Activated CD8-positive, alpha-beta memory T cell treated with anti-CD3 and anti-CD28 coated beads, Interleukin-2, amount 50 U/mL, for 48 hours (primary cell): ENCODE results near the gene DDX55.

Experiments
- DNase-seq: peaks from one replicate; pipeline ENCODE4 v3.0.0-alpha.2; 2020

The DDX55 gene

GRCh38 chr12:123614110-123614509 lies 12.2 kb downstream of the DDX55 start:
- no peak for DNase-seq

DNA sequence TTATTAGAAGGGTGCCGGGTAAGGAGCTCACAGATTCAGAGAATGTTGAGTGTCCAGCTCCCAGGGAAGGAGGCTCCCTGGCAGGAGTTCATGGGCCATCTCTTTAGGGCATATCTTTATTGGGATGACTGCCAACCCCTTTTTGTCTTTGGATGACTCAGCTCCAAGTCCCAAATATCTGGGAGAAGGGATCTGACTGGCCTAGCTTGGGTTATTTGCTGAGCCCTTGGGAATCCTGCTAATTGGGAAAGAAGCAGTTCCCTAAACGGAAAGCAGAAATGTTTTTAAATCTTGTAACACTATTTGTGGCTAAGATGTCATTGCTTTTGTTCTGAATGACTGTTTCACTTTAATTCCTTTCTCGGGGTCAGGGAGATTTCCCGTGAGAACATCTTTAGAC lies 12.6 kb downstream of the DDX55 start:
- no peak for DNase-seq

DNA sequence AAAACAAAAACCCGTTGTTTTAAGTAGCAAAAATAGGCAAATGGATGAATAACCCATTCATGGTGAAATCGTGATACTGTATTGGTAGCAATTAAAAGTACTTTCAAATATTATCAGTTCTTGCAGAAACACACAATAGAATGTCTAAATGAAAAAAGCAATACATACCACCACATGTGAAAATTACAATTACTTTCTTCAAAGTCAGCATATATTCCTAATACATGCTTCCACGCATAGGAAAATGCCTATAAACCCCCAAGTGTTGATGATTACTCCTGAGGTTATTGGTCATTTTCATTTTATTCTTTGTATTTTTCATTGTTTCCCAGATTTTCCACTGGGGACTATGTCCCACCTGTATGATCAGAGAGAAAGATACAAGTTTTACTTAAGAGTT lies 15.2 kb downstream of the DDX55 start:
- DNase-seq: no peak

- DNase-seq: no peak
Observed at GRCh38 chr12:123617580-123617979, 15.7 kb downstream of the DDX55 start.

GRCh38 chr12:123621101-123621500 lies 19.2 kb downstream of the DDX55 start:
- no peak for DNase-seq

GRCh38 chr12:123621619-123622530 lies 20.0 kb downstream of the DDX55 start:
- no peak for DNase-seq

GRCh38 chr12:123633379-123634141 lies 31.7 kb downstream of the DDX55 start, which contains the start of the genes EIF2B1 and GTF2H3:
Gene EIF2B1, minus strand, starts transcription at chr12:123633686. Its CDS starts 129 bp downstream, at chr12:123633557.
Gene GTF2H3, plus strand, starts transcription at chr12:123633829. Its CDS starts 31 bp downstream, at chr12:123633860.
- DNase-seq: peak; percentile 97

- peak; percentile 58 for DNase-seq
Observed at GRCh38 chr12:123634142-123634561, 32.3 kb downstream of the DDX55 start.

DNA sequence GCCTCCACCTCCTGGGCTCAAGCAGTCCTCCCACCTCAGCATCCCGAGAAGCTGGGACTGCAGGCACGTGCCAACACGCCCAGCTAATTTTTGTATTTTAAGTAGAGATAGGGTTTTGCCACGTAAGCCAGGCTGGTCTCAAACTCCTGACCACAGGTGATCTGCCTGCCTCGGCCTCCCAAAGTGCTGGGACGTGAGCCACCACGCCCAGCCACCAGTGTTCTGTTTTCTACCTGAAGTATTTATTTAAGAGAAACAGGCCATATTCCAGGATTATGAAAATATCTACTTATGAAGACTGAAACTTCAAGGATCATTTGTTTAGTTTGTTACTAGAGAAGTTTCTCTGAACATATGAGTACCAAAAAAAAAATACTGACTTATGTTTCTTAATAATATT lies 42.0 kb downstream of the DDX55 start:
- no peak for DNase-seq

DNA sequence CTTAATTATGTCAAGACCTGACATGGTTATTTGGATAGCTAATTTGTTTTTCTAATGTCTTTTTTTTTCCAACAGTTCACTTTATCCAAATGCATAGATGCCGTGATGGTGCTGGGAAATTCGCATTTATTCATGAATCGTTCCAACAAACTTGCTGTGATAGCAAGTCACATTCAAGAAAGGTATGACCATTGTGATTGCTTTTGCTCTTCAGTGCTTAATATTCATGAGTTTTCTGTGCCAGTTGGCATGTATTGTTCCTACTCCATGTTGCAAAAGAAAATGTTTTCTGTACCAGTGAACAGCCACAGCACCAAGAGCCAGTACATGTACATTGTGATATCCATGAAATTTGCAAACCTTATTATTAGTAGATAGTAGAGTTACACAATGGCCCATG lies 43.5 kb downstream of the DDX55 start:
- DNase-seq: no peak

DNA sequence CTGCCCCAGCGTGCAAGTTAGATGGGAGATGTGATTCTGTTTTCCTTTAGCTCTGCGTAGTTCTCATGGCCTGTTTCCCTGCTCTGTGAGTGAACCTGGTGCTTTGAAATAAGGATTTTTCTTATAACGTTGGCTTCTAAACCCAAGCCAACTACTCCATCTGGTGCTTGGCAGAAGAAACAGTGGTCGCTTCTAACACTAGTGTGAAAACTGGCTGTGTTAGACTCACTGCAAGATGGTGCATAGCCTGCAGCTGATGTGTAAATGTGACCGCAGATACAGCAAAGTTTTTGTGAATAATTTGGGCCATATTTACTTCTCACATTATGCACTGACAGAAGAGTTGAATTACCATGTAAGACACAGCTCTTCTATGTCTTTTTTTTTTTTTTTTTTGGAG lies 44.0 kb downstream of the DDX55 start:
- no peak for DNase-seq

DNA sequence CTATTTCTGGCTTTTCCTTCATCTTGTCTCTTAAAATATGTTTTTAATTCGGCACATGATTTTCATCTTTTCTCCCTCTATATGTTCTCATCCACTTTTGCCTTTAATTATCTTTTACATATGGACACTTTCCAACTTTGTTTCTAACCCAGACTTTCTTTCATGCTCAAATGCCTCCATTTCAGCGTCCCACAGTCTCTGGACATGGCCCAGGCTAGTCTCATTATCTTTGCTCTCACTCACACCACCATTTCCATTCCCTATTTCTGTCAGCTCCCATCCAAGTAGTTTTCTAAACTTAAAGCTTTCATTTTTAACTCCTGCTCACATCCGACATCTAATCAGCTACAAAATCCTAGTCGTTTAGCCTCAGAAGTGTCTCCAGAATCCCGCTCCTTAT lies 46.5 kb downstream of the DDX55 start:
- DNase-seq: no peak

- no peak for DNase-seq
Observed at GRCh38 chr12:123654129-123654701, 52.3 kb downstream of the DDX55 start.

- DNase-seq: no peak
Observed at GRCh38 chr12:123655420-123655819, 53.5 kb downstream of the DDX55 start.

DNA sequence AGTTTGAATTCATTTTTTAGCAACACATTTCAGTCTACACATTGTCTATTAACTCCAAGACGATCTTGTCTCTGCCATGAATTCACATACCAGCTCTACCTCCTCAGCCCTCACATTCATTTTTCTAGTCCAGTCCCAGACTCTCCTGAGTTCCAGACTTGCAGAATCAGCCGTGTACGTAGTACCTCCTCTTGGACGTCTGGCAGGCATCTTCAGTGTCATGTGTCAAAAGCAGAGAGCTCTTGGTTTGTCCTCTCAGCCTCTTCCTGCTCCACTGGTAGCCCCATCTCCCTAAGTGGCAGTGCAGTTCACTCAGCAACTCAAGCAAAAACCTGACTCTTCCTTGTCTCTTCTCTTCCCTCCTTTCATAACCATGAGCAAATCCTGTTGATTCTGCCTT lies 54.5 kb downstream of the DDX55 start:
- DNase-seq: no peak

GRCh38 chr12:123657211-123657610 lies 55.3 kb downstream of the DDX55 start:
- DNase-seq: no peak

DNA sequence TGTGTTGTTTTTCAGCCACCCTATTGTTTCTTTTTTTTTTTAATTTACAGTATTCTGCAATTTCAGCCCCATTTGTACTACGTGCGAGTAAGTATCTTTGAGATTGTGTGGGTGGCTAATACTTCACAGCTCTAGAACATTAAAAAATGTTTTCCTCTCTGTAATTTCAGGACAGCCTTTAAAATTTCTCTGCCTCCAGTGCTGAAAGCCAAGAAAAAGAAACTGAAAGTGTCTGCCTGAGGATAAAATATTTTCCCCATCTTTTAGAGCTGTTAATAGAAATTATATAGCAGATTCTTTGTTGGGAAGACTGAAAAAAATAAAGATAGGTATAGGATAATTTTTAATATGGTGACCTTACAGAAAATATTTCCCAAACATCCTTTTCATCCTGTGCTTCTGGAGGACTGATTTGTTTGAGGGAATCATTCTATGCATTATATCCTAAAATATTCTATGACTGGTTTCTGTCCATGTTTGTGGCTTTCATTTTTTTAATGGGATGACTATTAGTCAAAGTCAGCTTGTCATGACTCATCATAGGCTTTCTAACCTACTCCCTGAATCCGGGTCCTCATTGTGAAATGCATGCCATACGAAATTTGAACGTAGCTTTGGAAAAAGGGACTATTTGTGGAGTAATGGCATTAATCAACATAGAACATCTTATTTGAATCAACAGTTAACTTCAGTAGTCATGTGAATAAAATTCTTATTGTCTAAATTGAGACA lies 58.3 kb downstream of the DDX55 start:
- DNase-seq: no peak

DNA sequence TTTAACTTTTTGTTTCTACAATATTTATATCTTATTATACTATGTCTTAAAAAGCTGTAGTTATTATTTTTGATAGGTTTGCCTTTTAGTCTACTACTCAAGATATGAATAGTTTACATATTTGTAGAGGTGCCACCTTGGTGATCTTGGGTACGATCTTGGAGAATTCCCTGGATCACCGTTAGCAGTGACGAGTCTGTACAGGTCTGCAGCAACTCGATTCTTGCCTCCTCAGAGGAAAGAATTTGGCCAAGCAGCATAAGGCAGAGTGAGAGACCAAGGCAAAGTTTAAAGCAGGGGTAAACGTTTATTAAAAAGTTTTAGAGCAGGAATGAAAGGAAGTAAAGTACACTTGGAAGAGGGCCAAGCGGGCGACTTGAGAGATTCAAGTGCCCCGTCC lies 65.9 kb downstream of the DDX55 start:
- DNase-seq: no peak
